OCI-LY1 (cell line): Measurements from ENCODE around the gene CRADD.

ENCODE experiments used
- H2AFZ ChIP-seq: fragments of 200-600 bp; sonication (generic), shearing (Covaris generic); 2 replicates; pipeline ENCODE4 v1.6.0; 2014; ENCODE audit warnings: antibody characterized with exemption, mild to moderate bottlenecking, low read length
- H3F3A ChIP-seq: fragments of 200-600 bp; sonication (generic), shearing (Covaris generic); 2 replicates; pipeline ENCODE4 v1.6.0; 2014; ENCODE audit warnings: mild to moderate bottlenecking, antibody characterized with exemption, low read length, moderate library complexity; ENCODE audit not compliant: insufficient read depth
- H3K27ac ChIP-seq: fragments of 200-600 bp; sonication (generic); 2 replicates; pipeline ENCODE4 v1.5.1; 2014; ENCODE audit warnings: low read length, mixed run types, mild to moderate bottlenecking, low read depth; ENCODE audit not compliant: poor library complexity, severe bottlenecking
- H3K27me3 ChIP-seq: fragments of 200-600 bp; sonication (generic); 2 replicates; pipeline ENCODE4 v1.6.0; 2014; ENCODE audit warnings: antibody characterized with exemption, mild to moderate bottlenecking, low read length, moderate library complexity; ENCODE audit not compliant: insufficient read depth
- H3K36me3 ChIP-seq: fragments of 200-600 bp; sonication (generic); 2 replicates; pipeline ENCODE4 v1.6.1; 2014; ENCODE audit warnings: mild to moderate bottlenecking, antibody characterized with exemption, low read length, moderate library complexity, mixed read lengths; ENCODE audit not compliant: insufficient read depth
- H3K4me1 ChIP-seq: fragments of 200-600 bp; sonication (generic); 2 replicates; pipeline ENCODE4 v1.5.1; 2014; ENCODE audit warnings: mild to moderate bottlenecking, low read length, moderate library complexity; ENCODE audit not compliant: insufficient read depth, severe bottlenecking
- H3K4me2 ChIP-seq: fragments of 200-600 bp; sonication (generic), shearing (Covaris generic); 2 replicates; pipeline ENCODE4 v1.6.1; 2014; ENCODE audit warnings: low read length
- H3K4me3 ChIP-seq: fragments of 200-600 bp; sonication (generic); 2 replicates; pipeline ENCODE4 v1.5.1; 2014; ENCODE audit warnings: low read length, low read depth, mild to moderate bottlenecking, mixed read lengths; ENCODE audit not compliant: poor library complexity, severe bottlenecking
- H3K79me2 ChIP-seq: fragments of 200-600 bp; shearing (Covaris generic); 2 replicates; pipeline ENCODE4 v1.6.1; 2016; ENCODE audit warnings: mixed run types, low read length, mixed read lengths; ENCODE audit not compliant: insufficient read depth
- H3K9ac ChIP-seq: fragments of 200-600 bp; sonication (generic), shearing (Covaris generic); 2 replicates; pipeline ENCODE4 v1.6.1; 2014; ENCODE audit warnings: mild to moderate bottlenecking, low read length, mixed read lengths
- H3K9me2 ChIP-seq: fragments of 200-600 bp; sonication (generic), shearing (Covaris generic); 2 replicates; pipeline ENCODE4 v1.6.1; 2014; ENCODE audit warnings: low read depth, mild to moderate bottlenecking, low read length, mixed read lengths
- H3K9me3 ChIP-seq: fragments of 200-600 bp; shearing (Covaris generic); 2 replicates; pipeline ENCODE4 v1.6.1; 2014; ENCODE audit warnings: low read length, mixed read lengths
- H4K20me1 ChIP-seq: fragments of 200-600 bp; sonication (generic), shearing (Covaris generic); 2 replicates; pipeline ENCODE4 v1.6.0; 2016; ENCODE audit warnings: mild to moderate bottlenecking, low read length; ENCODE audit not compliant: insufficient read depth
- EZH2 ChIP-seq: fragments of 200-600 bp; sonication (generic), shearing (Covaris generic); IDR thresholded peaks from 2 replicates; pipeline ENCODE4 v1.8.0; 2017; ENCODE audit warnings: borderline replicate concordance, mixed run types, mild to moderate bottlenecking, antibody characterized with exemption, low read length, moderate library complexity, mixed read lengths
- TF ChIP-seq, protein P1 (sequence below): fragments of 200-600 bp; sonication (generic), shearing (Covaris generic); IDR thresholded peaks from 2 replicates; pipeline ENCODE4 v1.5.1; 2017; ENCODE audit warnings: mild to moderate bottlenecking, antibody characterized with exemption, low read length, moderate library complexity, mixed read lengths

Gene CRADD

GRCh38 chr12:93789767-93790166 is 112.6 kb downstream of the CRADD start:
- no peaks in the 10 kb centered on the region for H3K36me3 ChIP-seq
- no peak overlapping the region for H3K4me2 ChIP-seq
- H3K4me1 ChIP-seq, result peaks cover 9% of the 10 kb centered on the region
- H3K79me2 ChIP-seq, result no peaks in the 10 kb centered on the region
- H3K27ac ChIP-seq, result no peak overlapping the region
- no peak overlapping the region for H3K4me3 ChIP-seq
- H3K9me3 ChIP-seq, result no peaks in the 10 kb centered on the region
- TF ChIP-seq, protein P1, sequence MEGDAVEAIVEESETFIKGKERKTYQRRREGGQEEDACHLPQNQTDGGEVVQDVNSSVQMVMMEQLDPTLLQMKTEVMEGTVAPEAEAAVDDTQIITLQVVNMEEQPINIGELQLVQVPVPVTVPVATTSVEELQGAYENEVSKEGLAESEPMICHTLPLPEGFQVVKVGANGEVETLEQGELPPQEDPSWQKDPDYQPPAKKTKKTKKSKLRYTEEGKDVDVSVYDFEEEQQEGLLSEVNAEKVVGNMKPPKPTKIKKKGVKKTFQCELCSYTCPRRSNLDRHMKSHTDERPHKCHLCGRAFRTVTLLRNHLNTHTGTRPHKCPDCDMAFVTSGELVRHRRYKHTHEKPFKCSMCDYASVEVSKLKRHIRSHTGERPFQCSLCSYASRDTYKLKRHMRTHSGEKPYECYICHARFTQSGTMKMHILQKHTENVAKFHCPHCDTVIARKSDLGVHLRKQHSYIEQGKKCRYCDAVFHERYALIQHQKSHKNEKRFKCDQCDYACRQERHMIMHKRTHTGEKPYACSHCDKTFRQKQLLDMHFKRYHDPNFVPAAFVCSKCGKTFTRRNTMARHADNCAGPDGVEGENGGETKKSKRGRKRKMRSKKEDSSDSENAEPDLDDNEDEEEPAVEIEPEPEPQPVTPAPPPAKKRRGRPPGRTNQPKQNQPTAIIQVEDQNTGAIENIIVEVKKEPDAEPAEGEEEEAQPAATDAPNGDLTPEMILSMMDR, result no peak
- no peak for TF ChIP-seq EZH2
- no peaks in the 10 kb centered on the region for H3F3A ChIP-seq
- H4K20me1 ChIP-seq, result no peaks in the 10 kb centered on the region
- H2AFZ ChIP-seq, result no peak overlapping the region
- no peaks in the 10 kb centered on the region for H3K9me2 ChIP-seq
- H3K27me3 ChIP-seq, result no peaks in the 10 kb centered on the region
- no peak overlapping the region for H3K9ac ChIP-seq

DNA sequence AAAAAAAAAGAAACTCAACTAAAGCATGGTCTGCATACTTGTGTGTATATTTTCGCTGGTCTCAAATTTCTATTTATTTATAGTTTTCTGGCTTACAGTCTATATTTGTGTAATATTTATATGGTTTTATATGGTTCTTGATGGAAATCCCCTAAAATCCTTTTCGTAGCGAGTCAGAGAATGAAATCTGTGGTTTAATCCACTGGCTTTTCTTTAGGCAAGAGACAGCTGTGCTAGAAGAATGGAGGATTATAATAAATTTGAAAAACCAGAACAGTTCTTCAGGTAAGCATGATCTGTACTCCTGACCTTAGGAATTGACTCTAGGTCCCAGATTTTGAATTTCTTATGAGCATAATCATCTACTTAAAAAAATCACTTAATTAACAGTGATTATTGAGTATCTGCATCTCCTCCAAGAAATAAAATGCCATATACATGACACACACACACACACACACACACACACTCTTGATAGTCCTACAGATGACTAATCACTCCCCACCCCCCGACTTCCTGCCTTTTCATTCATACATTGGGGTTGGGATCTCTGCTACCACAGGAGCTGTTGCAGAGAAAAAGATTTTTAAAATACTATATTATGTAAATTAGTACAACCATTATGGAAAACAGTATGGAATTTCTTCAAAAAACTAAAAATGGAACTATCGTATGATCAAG is 113.4 kb downstream of the CRADD start:
- H3K27me3 ChIP-seq, result no peaks in the 10 kb centered on the region
- no peak overlapping the region for H3K27ac ChIP-seq
- no peaks in the 10 kb centered on the region for H3K36me3 ChIP-seq
- peaks cover under 1% of the 10 kb centered on the region for H3K4me1 ChIP-seq
- no peaks in the 10 kb centered on the region for H3K9me2 ChIP-seq
- H3K4me3 ChIP-seq, result no peak overlapping the region
- no peaks in the 10 kb centered on the region for H3K79me2 ChIP-seq
- H4K20me1 ChIP-seq, result no peaks in the 10 kb centered on the region
- H3K9ac ChIP-seq, result no peak overlapping the region
- no peaks in the 10 kb centered on the region for H3K9me3 ChIP-seq
- H3K4me2 ChIP-seq, result no peak overlapping the region
- no peaks in the 10 kb centered on the region for H3F3A ChIP-seq
- no peak overlapping the region for H2AFZ ChIP-seq
- no peak for TF ChIP-seq EZH2
- TF ChIP-seq, protein P1, result no peak

DNA sequence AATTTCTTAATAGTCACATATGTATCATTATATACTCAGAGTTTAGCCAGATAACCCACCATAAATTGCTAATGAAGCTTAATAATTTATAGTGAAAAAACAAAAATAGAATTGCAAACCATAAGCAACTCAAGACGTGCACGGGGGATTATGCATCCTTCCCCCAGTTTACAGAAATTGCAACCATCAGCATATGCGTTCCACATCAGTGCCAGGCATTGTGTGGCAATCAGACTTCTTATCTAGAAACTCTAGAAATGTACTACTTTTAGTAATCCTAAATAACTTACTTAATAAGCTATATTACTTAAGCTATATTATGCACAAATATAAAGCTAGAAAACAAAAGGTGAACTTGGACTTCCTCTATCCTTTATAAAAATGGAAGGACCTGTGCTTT is 115.8 kb downstream of the CRADD start:
- Histone ChIP-seq H3K27me3 (no peaks in the 10 kb centered on the region), H4K20me1 (no peaks in the 10 kb centered on the region), H3K27ac (no peak overlapping the region), H3K79me2 (no peaks in the 10 kb centered on the region), H3K9ac (no peak overlapping the region), H3K9me3 (no peaks in the 10 kb centered on the region), H3K4me1 (no peaks in the 10 kb centered on the region), H3K4me2 (no peak overlapping the region), H3K36me3 (no peaks in the 10 kb centered on the region), H2AFZ (no peak overlapping the region), H3K9me2 (no peaks in the 10 kb centered on the region), H3F3A (no peaks in the 10 kb centered on the region), H3K4me3 (no peak overlapping the region)
- TF ChIP-seq, protein P1, result no peak
- no peak for TF ChIP-seq EZH2
